Effector CD8-positive, alpha-beta T cell (primary cell): Measurements from ENCODE around the gene DCAKD.

Source experiments
- DNase-seq: peaks from one replicate; lab custom pipeline; 2025; lab: John Stamatoyannopoulos, UW

DCAKD gene

GRCh38 chr17:45001310-45001709 is 50.1 kb downstream of the DCAKD start:
- DNase-seq, result no peak

- no peak for DNase-seq
Observed at GRCh38 chr17:44999433-44999832, 52.0 kb downstream of the DCAKD start.

- no peak for DNase-seq
Observed at GRCh38 chr17:44998646-44999045, 52.8 kb downstream of the DCAKD start.

- DNase-seq, result no peak
Observed at GRCh38 chr17:44997733-44998520, 53.5 kb downstream of the DCAKD start.

- DNase-seq, result no peak
Observed at GRCh38 chr17:44996304-44996703, 55.1 kb downstream of the DCAKD start.

GRCh38 chr17:44995436-44996001 is 55.9 kb downstream of the DCAKD start:
- no peak for DNase-seq

GRCh38 chr17:44992242-44992939 is 59.0 kb downstream of the DCAKD start:
- DNase-seq, result no peak

GRCh38 chr17:44990994-44991393 is 60.4 kb downstream of the DCAKD start:
- no peak for DNase-seq

GRCh38 chr17:44989552-44990138 is 61.8 kb downstream of the DCAKD start:
- no peak for DNase-seq

GRCh38 chr17:44988044-44988942 is 63.1 kb downstream of the DCAKD start:
- DNase-seq, result no peak

- no peak for DNase-seq
Observed at GRCh38 chr17:44983563-44983962, 67.9 kb downstream of the DCAKD start.

GRCh38 chr17:44982113-44982702 is 69.2 kb downstream of the DCAKD start:
- DNase-seq, result no peak

- no peak for DNase-seq
Observed at GRCh38 chr17:44981221-44981968, 70.0 kb downstream of the DCAKD start.

- no peak for DNase-seq
Observed at GRCh38 chr17:44979426-44979995, 71.9 kb downstream of the DCAKD start.

GRCh38 chr17:44978807-44979206 is 72.6 kb downstream of the DCAKD start:
- DNase-seq, result no peak

- DNase-seq, result no peak
Observed at GRCh38 chr17:44977814-44978550, 73.5 kb downstream of the DCAKD start.

GRCh38 chr17:44977065-44977464 is 74.4 kb downstream of the DCAKD start:
- no peak for DNase-seq

- DNase-seq, result no peak
Observed at GRCh38 chr17:44976206-44976605, 75.2 kb downstream of the DCAKD start.
